NCI-H524 treated with DMSO at 0.1 percent for 48 hours (cell line): ENCODE measurements around the gene PCDHGA1.
"Not testable (repeated sequence)": the region's sequence is repeated elsewhere in the genome, so short reads cannot be mapped to it uniquely, and the experiment has no call there.

Source experiments
- DNase-seq: peaks from one replicate; lab custom pipeline; 2025; lab: John Stamatoyannopoulos, UW

PCDHGA1 gene

DNA sequence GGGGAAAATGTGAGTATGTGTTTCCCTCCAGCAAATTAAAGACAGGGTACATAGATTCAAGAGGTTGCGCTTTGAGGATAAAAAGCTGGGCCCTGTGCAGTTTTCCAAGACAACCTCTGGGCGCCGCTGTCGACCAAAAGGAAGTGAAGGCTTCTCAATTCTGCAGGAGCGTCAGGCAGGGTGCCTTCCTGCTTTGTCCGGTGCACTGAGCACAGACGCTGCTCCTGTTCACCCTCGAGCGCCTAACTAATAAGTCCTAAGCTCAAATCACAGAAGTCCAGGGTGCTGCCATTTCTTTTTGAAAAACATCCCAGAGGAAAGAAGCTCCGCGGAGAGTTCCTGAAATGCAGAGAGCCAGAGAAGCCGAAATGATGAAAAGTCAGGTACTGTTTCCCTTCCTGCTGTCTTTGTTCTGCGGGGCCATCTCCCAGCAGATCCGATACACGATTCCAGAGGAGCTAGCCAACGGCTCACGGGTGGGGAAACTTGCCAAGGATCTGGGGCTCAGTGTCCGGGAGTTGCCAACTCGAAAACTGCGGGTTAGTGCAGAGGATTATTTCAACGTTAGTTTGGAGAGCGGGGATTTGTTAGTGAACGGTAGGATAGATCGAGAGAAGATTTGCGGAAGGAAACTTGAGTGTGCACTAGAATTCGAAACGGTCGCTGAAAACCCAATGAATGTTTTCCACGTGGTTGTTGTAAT is 19.8 kb downstream of the PCDHGA1 start, which contains the start of gene PCDHGB1:
Gene PCDHGB1 (plus strand): TSS at position 183 of the 703 bp plus-strand sequence. CDS start 162 bp downstream, at position 345.
- DNase-seq: no peak

DNA sequence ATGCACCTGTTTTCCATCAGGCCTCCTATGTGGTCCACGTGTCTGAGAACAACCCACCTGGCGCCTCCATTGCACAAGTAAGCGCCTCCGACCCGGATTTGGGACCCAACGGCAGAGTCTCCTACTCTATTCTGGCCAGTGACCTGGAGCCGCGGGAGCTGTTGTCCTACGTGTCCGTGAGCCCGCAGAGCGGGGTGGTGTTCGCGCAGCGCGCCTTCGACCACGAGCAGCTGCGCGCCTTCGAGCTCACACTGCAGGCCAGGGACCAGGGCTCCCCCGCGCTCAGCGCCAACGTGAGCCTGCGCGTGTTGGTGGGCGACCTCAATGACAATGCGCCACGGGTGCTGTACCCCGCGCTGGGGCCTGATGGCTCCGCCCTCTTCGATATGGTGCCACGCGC is 21.3 kb downstream of the PCDHGA1 start:
- DNase-seq: no peak

GRCh38 chr5:141354900-141355469 is 24.7 kb downstream of the PCDHGA1 start, which contains the start of gene PCDHGA4:
PCDHGA4 (plus strand) TSS chr5:141355021; CDS start chr5:141355108, 87 bp downstream.
- no peak for DNase-seq

- no peak for DNase-seq
Measured at GRCh38 chr5:141355641-141356040, 25.3 kb downstream of the PCDHGA1 start.

DNA sequence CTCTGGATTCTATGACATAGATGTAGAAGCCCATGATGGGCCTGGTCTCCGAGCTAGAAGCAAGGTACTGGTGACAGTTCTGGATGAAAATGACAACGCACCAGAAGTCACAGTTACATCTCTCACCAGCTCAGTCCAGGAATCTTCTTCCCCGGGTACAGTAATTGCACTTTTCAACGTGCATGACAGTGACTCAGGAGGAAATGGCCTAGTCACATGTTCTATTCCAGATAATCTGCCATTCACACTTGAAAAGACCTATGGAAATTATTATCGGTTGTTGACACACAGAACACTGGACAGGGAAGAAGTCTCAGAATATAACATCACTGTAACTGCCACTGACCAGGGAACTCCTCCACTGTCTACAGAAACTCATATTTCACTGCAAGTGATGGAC is 25.8 kb downstream of the PCDHGA1 start:
- no peak for DNase-seq

DNA sequence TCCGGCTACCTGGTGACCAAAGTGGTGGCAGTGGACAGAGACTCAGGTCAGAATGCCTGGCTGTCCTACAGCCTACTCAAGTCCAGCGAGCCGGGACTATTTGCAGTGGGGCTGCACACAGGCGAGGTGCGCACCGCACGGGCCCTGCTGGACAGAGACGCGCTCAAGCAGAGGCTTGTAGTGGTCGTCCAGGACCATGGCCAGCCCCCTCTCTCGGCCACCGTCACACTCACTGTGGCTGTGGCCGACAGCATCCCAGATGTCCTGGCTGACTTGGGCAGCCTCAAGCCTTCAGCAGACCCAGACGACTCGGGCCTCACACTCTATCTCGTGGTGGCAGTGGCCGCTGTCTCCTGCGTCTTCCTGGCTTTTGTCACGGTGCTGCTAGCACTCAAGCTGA is 26.6 kb downstream of the PCDHGA1 start:
- DNase-seq: no peak

DNA sequence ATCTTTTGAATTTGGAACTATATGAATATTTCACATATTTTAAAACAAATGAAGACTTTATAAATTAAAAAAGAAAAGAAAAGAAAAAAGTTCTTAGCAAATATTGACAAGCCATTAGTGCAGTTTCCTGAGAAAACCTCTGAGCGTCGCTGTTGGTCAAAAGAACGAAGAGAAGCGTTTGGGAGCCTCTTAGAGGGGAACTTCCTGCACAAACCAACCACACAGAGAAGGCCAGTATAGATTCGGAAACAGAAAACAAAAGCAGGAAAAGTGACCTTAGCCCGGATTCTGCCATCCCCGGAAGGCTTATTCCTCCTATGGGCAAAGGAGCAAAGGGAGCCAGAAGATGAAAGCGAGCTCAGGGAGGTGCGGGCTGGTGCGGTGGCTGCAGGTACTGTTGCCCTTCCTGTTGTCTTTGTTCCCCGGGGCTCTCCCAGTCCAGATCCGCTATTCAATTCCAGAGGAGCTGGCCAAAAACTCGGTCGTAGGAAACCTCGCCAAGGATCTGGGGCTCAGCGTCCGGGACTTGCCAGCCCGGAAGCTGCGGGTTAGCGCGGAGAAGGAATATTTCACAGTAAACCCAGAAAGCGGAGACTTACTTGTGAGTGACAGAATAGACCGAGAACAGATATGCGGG is 29.6 kb downstream of the PCDHGA1 start, which contains the start of gene PCDHGB2:
Gene PCDHGB2 (plus strand): TSS at position 205 of the 637 bp plus-strand sequence. CDS start 142 bp downstream, at position 347.
- DNase-seq: no peak

DNA sequence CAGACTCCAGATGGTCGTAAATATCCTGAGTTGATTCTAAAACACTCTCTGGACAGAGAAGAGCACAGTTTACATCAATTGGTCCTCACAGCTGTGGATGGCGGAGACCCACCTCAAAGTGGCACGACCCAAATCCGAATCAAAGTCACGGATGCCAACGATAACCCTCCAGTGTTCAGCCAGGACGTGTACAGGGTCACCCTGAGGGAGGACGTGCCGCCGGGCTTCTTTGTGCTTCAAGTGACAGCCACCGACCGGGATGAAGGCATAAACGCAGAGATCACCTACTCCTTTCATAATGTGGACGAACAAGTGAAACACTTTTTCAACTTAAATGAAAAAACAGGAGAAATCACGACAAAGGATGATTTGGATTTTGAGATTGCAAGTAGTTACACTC is 30.4 kb downstream of the PCDHGA1 start:
- DNase-seq: no peak

GRCh38 chr5:141362719-141363118 is 32.4 kb downstream of the PCDHGA1 start:
- DNase-seq: no peak

DNA sequence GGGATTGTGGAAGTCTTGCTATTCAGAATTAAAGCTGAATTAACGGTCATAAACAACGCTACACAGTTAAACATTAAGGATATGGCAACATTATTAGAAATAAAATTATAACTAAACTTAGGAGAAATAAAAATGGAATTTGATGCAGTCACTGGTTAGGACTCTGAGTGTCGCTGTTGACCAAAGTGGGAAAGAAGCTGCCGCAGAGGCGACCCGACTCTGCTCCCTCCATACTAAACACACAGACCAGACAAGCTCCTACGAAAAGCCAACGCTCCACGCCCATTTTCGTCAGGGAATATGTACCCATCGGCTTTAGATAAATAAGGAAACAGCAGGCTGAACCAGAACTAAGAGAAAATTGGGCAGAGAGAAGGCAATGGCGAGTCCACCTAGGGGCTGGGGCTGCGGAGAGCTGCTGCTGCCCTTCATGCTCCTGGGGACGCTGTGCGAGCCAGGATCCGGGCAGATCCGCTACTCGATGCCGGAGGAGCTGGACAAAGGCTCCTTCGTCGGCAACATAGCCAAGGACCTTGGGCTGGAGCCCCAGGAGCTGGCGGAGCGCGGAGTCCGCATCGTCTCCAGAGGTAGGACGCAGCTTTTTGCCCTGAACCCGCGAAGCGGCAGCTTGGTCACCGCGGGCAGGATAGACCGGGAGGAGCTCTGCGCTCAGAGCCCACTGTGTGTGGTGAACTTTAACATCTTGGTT is 33.8 kb downstream of the PCDHGA1 start, which contains the start of gene PCDHGA5:
Gene PCDHGA5 (plus strand): TSS at position 211 of the 709 bp plus-strand sequence. CDS start 169 bp downstream, at position 380.
- DNase-seq: no peak

DNA sequence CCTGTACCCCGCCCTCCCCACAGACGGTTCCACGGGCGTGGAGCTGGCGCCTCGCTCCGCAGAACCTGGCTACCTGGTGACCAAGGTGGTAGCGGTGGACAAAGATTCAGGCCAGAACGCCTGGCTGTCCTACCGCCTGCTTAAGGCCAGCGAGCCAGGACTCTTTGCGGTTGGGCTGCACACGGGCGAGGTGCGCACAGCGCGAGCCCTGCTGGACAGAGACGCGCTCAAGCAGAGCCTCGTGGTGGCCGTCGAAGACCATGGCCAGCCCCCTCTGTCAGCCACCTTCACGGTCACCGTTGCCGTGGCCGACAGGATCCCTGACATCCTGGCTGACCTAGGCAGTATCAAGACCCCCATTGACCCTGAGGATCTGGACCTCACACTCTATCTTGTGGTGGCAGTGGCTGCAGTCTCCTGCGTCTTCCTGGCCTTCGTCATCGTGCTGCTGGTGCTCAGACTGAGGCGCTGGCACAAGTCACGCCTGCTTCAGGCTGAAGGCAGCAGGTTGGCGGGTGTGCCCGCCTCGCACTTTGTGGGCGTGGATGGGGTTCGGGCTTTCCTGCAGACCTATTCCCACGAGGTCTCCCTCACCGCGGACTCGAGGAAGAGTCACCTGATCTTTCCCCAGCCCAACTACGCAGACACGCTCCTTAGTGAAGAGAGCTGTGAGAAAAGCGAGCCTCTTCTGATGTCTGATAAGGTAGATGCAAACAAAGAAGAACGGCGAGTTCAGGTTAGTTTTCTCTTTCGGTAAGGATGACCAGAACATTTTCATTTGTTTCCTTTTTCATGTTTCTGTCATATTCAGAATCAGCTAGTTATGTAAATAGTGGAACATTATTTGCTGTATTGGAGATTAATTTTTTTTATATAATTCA is 35.9 kb downstream of the PCDHGA1 start:
- no peak for DNase-seq

DNA sequence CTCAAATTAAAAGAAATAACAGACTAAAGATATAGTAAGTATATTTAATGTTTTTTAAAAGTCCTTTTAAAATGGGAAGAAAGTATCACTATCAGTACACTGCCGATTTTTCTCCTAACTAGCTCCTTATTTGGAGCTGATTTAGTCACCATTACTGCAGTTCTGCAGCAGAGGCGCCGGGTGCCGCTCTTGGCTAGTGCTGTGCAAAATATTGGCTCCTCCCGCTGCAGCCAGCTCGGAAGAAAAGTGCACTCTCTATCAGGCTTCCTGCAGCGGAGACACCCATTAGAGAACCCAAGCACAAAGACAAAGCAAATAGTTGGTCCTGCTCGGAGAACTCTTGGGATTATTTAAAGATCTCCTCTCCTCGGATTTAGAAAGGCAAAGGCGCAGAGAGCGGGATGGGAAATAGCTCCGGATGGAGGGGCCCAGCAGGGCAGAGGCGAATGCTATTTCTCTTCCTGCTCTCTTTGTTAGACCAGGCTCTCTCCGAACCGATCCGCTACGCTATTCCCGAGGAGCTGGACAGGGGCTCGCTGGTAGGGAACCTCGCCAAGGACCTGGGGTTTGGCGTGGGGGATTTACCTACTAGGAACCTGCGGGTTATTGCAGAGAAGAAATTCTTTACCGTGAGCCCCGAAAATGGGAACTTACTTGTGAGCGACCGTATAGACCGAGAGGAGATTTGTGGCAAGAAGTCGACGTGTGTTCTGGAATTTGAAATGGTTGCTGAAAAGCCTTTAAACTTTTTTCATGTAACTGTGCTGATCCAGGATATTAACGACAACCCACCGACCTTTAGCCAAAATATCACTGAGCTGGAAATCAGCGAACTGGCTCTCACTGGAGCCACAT is 39.9 kb downstream of the PCDHGA1 start, which contains the start of gene PCDHGB3:
Gene PCDHGB3 (plus strand): TSS at position 249 of the 855 bp plus-strand sequence. CDS start 153 bp downstream, at position 402.
- DNase-seq: no peak

GRCh38 chr5:141371572-141372475 is 41.5 kb downstream of the PCDHGA1 start:
- DNase-seq: no peak

DNA sequence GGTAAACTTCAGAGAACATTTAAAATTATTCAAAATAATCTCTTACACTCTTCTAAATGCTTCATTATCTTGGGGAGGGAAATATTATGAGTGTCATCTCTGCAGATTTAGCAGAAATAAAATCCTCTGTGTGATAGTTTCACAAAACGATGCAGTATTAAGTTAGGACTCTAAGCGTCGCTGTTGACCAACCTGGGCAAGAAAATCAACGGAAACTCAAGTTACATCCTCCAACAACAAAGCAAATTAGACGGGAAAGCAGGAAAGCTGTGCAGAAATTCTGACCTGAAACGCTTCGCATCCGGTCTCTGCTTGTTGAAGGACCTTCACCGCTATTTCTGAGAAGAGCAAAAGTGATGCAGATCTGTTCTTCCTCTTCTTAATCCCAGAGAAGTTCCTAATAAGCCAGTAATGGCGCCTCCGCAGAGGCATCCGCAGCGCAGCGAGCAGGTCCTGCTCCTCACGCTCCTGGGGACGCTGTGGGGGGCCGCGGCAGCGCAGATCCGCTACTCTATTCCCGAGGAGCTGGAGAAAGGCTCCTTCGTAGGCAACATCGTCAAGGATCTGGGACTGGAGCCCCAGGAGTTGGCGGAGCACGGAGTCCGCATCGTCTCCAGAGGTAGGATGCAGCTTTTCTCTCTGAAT is 43.5 kb downstream of the PCDHGA1 start, which contains the start of gene PCDHGA6:
Gene PCDHGA6 (plus strand): TSS at position 219 of the 645 bp plus-strand sequence. CDS start 193 bp downstream, at position 412.
- no peak for DNase-seq

DNA sequence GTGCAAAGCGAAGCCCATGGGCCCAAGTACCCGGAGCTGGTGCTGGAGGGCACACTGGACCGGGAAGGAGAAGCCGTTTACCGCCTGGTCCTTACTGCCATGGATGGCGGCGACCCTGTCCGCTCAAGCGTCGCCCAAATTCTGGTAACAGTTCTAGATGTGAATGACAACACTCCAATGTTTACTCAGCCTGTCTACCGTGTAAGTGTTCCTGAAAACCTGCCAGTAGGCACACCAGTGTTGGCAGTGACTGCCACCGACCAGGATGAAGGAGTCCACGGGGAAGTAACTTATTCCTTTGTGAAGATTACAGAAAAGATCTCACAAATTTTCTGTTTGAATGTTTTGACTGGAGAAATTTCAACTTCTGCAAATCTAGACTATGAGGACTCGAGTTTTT is 44.3 kb downstream of the PCDHGA1 start:
- DNase-seq: no peak

GRCh38 chr5:141375444-141376155 is 45.3 kb downstream of the PCDHGA1 start:
- DNase-seq: not testable (repeated sequence)

DNA sequence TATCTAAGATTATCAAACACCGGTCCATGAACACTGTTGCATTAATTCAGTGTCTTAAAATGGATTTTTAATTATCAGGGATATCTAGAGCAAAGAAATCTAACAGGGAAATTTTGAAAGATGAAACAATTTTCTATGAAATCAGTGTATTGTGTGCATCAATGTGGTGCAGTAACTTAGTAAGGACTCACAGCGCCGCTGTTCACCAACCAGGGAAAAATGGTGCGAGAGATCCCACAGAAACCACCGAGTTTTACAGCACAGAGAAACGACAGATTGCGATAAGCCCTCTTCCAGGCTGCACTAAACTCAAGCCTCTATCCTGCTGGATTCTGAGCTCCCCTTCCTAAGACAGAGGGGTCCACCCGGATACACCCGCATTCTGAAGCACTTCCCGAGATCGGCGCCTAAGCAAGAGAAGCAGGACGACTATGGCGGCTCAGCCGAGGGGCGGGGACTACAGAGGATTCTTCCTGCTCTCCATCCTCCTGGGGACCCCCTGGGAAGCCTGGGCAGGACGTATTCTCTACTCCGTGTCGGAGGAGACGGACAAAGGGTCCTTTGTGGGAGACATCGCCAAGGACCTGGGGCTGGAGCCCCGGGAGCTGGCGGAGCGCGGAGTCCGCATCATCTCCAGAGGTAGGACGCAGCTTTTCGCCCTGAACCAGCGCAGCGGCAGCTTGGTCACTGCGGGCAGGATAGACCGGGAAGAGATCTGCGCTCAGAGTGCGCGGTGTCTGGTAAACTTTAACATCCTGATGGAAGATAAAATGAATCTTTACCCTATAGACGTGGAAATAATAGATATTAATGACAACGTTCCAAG is 52.4 kb downstream of the PCDHGA1 start, which contains the start of gene PCDHGA7:
Gene PCDHGA7 (plus strand): TSS at position 274 of the 826 bp plus-strand sequence. CDS start 158 bp downstream, at position 432.
- no peak for DNase-seq
